ENCODE data around the gene CD37. TPM values are rescaled to one million over a fixed set of nuclear protein-coding genes. Genes with fewer than 3 reads are reported as not detected.

CD37 gene
- total and polyA plus RNA-seq, 8 donors, result 2.2 to 30.3 (median 6.3) TPM; not detected in 2

GRCh38 chr19:49359851-49360820 is 24.9 kb downstream of the CD37 start:
- TF ChIP-seq POLR2AphosphoS5 (IDR thresholded peaks at IDR 0.05), result no peak
- no peak for TF ChIP-seq EP300 (IDR thresholded peaks at IDR 0.05)
- TF ChIP-seq CTCF (IDR thresholded peaks at IDR 0.05), result no peak
- no peak for TF ChIP-seq POLR2A (IDR thresholded peaks at IDR 0.05)
- no peak overlapping the region for H3K4me3 ChIP-seq
- intact Hi-C loops (cut with DNase I; ENCODE audit: low total_unique reads), result no loop called here
- no peaks in the 10 kb centered on the region for H3K9me3 ChIP-seq
- DNase-seq, result peak in 1 of 2 donors; percentile 36
- H3K27me3 ChIP-seq, result peaks cover 0 to 33% (median 9%) of the 10 kb centered on the region in 3 donors
- peaks cover 20 to 74% (median 44%) of the 10 kb centered on the region in 4 donors for H3K4me1 ChIP-seq
- WGBS, 5 donors, result 71 to 88% (median 85%) methylated on average over 14 to 17 of the region's 17 CpGs
- peaks cover 6 to 46% (median 39%) of the 10 kb centered on the region in 4 donors for H3K36me3 ChIP-seq
- H3K27ac ChIP-seq, result peak overlapping the region in 4 of 5 donors; percentile 13 to 94 (median 94)

GRCh38 chr19:49361438-49362047 is 26.3 kb downstream of the CD37 start:
- H3K4me1 ChIP-seq, result peaks cover 18 to 60% (median 39%) of the 10 kb centered on the region in 4 donors
- peaks cover 0 to 33% (median 9%) of the 10 kb centered on the region in 3 donors for H3K27me3 ChIP-seq
- peak; percentile 21 to 51 (median 26) for TF ChIP-seq POLR2AphosphoS5 (IDR thresholded peaks at IDR 0.05)
- TF ChIP-seq POLR2A (IDR thresholded peaks at IDR 0.05), result no peak
- TF ChIP-seq CTCF (IDR thresholded peaks at IDR 0.05), result no peak
- TF ChIP-seq EP300 (IDR thresholded peaks at IDR 0.05), result no peak
- H3K4me3 ChIP-seq, result peak overlapping the region; percentile 63 to 82 (median 76)
- no peaks in the 10 kb centered on the region for H3K9me3 ChIP-seq
- H3K27ac ChIP-seq, result peak overlapping the region; percentile 82 to 95 (median 94)
- peak; percentile 80 to 96 for DNase-seq
- intact Hi-C loops (cut with DNase I; ENCODE audit: low total_unique reads), result no loop called here
- 1 to 9% (median 6%) methylated on average over 7 to 27 of the region's 27 CpGs for WGBS, 5 donors
- H3K36me3 ChIP-seq, result peaks cover 0 to 33% (median 31%) of the 10 kb centered on the region in 4 donors

GRCh38 chr19:49362048-49362928 is 27.1 kb downstream of the CD37 start, which contains the start of gene TEAD2:
Gene TEAD2 (minus strand): TSS chr19:49362416. CDS start chr19:49360075, 2,341 bp downstream.
- Histone ChIP-seq H3K9me3 (no peaks in the 10 kb centered on the region), H3K4me3 (peak within 1 kb of the TSS; percentile 63 to 82 (median 76)), H3K36me3 (peaks cover 0 to 26% (median 24%) of the 10 kb centered on the region in 4 donors), H3K27ac (peak within 1 kb of the TSS; percentile 82 to 95 (median 94)), H3K27me3 (peaks cover 0 to 33% (median 9%) of the 10 kb centered on the region in 3 donors), H3K4me1 (peaks cover 16 to 54% (median 34%) of the 10 kb centered on the region in 4 donors)
- DNase-seq, result peak; percentile 73 to 92
- no peak for TF ChIP-seq CTCF (IDR thresholded peaks at IDR 0.05)
- TF ChIP-seq POLR2AphosphoS5 (IDR thresholded peaks at IDR 0.05), result peak in 2 of 3 donors; percentile 47 to 67
- TF ChIP-seq POLR2A (IDR thresholded peaks at IDR 0.05), result no peak
- TF ChIP-seq EP300 (IDR thresholded peaks at IDR 0.05), result no peak
- intact Hi-C loops (cut with DNase I; ENCODE audit: low total_unique reads), result no loop called here
- WGBS, 5 donors, result 0 to 1% (median 1%) methylated on average over 41 to 52 of the region's 52 CpGs
